Pons (tissue), 1 donor: ENCODE measurements around the gene LRRC15.

ENCODE experiments used
- DNase-seq: peaks from one replicate; pipeline ENCODE4 v3.0.0-alpha.2; 2016; ENCODE audit warnings: low spot score

LRRC15 gene

GRCh38 chr3:194369522-194370279 is at the start of gene LRRC15:
LRRC15 (minus strand) TSS chr3:194369743; CDS start chr3:194361043, 8,700 bp downstream.
- no peak for DNase-seq

- no peak for DNase-seq
Measured at GRCh38 chr3:194418671-194419070, 49.1 kb upstream of the LRRC15 start.

DNA sequence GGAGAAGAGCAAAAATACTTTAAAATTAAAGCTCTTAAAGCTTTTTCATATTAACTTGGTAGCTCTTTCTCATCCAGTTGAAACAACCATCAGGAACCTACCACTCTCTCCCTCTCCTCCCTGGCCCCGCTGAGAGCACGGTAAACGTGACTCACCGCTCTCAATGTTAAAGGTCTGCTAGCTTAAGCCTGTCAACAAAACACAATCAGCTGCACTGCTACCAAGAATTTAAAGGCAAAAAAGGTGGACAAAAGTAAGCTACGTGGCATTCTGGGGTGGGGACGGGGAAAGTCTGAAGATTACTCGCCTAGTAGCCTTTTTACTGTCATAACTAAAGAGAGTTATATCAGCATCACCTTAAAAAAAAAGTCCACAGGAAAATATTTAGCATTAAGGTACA is 37.9 kb upstream of the LRRC15 start:
- DNase-seq: no peak

- DNase-seq: no peak
Measured at GRCh38 chr3:194405766-194406165, 36.2 kb upstream of the LRRC15 start.

GRCh38 chr3:194404365-194405140 is 35.0 kb upstream of the LRRC15 start:
- DNase-seq: peak; percentile 66

GRCh38 chr3:194401868-194402329 is 32.4 kb upstream of the LRRC15 start:
- no peak for DNase-seq

DNA sequence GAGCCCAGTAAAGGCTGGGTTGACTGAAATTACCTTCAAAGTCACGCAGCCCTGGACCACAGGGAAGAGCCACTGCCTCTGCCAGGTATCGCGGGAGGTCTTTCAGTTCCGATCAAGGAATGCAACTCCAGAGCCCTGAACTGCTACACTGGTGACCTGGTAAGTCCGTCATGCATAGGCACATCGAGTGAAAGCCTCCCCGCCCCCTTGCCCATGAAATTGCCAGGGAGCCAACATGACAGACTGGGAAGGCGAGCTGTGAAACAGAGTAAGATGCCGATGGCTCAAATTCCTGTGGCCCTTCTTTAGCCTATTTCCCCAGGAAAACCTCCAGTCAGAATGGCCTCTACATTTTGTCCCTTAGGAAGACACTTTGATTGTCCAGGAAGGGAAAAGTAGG is 31.8 kb upstream of the LRRC15 start:
- DNase-seq: no peak

- DNase-seq: no peak
Measured at GRCh38 chr3:194399874-194400411, 30.4 kb upstream of the LRRC15 start.

- DNase-seq: no peak
Measured at GRCh38 chr3:194399166-194399565, 29.6 kb upstream of the LRRC15 start, which contains the start of gene GP5. GP5 (minus strand) TSS chr3:194399266; CDS start chr3:194398282, 984 bp downstream.

DNA sequence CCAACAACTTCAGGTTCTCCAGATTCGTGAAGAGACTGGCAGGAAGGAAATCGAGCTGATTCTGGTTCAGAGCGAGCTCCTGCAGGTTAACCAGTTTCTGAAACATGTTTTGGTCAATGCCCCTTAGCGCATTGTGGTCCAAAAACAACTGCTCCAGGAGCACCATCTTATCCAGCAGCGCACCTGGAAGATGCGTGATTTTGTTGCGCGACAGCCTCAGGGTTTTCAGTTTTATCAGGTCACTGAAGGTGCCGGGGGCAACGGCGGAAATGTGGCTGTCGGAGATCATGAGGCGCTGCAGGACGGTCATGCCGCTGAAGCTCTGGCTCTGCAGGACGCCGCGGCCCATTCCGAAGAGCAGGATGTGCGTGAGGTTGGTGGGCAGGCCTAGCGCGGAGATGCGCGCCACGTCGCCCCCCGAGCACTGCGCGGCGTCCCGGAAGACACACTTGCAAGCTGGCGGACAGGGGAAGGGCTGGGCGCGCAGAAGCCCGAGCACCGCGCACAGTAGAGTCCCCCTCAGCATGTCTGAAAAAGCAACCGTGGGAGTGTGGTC is 28.3 kb upstream of the LRRC15 start:
- no peak for DNase-seq

DNA sequence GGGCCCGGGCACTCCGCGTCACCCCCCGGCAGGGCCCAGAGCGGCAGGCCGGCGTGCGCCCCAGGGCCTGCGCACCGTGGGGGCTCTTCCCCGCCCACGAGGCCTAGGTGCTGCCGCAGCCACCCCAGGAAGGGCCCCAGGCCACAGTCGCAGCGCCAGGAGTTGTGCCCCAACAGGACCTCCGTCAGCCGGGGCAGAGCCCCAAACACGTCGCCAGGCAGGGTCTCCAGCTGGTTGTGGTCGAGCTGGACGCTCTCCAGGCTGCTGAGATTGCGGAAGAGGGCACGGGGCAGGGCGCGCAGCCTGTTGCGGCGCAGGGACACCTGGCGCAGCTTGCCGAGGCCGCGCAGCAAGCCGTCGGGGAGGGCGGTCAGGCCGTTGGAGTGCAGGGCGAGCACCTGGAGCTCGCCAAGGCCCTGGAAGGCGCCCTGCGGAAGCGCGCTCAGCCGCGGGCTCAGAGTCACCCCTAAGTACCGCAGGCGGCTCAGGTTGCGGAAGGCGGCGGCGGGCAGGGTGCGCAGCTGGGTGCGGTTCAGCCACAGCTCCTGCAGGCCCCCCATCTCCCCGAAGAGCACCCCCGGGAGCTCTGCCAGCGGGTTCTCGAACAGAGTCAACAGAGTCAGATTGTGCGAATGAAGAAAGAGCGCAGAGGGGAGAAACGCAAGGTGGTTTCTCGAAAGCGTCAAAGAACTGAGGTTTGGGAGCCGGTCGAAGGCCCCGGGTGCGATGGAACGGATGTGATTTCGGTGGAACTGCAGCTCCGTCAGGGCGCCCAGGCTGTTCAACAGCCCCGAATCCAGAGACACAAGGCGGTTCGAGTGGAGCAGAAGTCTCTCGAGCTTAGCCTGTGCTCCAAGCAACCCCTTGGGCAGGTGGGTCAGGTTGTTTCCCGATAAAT is 27.6 kb upstream of the LRRC15 start:
- no peak for DNase-seq

- no peak for DNase-seq
Measured at GRCh38 chr3:194396539-194396858, 27.0 kb upstream of the LRRC15 start.

- no peak for DNase-seq
Measured at GRCh38 chr3:194395778-194396538, 26.4 kb upstream of the LRRC15 start.

DNA sequence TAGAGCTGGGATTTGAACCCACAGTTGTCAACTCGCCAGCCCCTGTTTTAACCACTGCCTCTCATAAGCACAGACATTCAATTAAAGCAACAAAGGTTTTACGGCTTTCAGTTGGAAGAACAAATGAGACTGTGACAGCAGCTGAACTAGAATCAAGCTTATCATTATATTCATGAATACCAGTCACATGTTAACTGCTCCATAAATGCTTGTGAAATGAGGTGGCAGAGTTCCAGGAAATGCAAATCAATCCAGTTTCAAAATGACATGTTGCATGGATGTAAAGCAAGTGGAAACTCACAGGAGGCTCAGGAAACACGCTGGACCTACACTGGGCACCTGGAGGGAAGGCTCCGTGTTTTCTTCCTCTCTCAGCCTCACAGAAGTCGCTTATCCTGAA is 25.7 kb upstream of the LRRC15 start:
- no peak for DNase-seq

DNA sequence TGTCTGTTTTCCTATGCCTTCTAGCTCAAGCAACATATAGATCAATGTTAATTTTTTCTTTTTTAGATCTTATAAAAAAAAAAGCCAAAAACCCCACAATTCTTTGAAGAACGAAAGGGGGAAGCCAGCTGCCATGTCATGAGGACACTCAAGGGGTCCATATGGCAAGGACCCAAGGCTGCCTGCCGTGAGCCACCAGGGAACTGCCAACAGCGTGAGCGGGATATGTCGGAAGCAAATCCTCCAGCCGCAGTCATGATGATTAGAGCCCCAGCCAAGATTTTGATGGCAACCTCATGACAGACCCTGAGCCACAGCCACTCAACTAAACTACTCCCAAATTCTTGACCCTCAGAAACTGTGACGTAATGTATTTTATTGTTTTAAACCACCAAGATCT is 23.0 kb upstream of the LRRC15 start:
- DNase-seq: no peak

- DNase-seq: no peak
Measured at GRCh38 chr3:194390835-194391234, 21.3 kb upstream of the LRRC15 start.

- DNase-seq: no peak
Measured at GRCh38 chr3:194389269-194389668, 19.7 kb upstream of the LRRC15 start.

DNA sequence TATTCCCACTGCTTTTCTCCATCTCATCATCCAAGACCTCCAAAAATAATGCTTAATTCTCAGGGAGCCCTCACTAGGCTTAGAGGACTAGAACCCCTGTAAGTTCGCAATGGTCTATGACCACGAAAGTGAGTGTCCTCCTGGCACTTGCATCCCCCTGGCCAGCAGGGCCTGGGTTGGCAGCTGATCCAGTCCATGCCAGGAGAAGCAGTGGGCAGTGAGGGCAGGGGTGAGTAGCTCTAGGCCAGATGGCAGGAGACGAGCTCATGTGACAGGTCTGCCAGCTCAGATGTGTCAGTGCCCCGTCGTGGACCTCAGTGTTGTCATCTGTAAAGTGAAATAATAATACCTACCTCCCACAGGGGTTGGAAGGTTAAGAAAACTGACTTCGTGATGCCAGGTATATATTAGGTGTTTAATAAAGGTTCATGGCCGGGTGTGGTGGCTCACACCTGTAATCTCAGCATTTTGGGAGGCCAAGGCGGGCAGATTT is 18.4 kb upstream of the LRRC15 start:
- DNase-seq: no peak

DNA sequence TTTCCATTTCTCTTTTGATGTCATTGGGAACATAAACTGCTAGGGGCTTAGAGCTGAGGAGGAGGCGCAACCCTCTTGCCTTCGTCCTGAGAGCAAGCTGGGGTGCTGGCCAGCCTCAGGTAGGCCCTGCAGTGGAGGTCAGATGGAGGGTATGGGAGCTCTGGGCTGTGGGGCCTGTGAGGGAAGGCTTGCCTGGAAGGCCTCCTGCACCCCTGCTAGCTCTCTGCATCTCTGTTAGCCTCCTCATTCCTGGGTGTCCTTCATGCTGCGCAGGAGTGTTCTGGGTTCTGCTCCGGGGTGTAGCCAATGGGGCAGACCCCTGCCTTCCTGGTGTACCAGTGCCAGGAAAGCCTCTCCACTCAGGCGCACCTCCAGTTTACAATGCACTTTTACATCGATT is 17.7 kb upstream of the LRRC15 start:
- DNase-seq: no peak

DNA sequence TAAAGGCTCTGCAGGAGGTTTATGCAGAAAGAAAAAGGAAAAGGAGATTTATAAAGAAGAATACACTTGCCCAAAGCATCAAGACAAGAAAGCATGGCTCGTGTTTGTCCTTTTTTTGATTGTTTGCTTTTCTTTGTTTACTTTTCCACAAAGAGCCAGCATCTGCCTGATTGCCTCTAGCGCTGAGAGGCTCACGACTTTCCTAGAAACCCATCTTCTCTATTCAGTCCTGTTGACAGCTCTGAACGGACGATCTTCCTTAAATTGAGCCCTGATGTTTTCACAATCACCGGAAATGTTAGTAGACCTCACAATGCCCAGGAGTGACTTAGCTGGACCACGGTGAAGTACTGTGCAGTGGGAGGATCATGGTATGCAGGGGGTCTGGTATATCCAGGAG is 17.1 kb upstream of the LRRC15 start:
- no peak for DNase-seq

- no peak for DNase-seq
Measured at GRCh38 chr3:194386066-194386465, 16.5 kb upstream of the LRRC15 start.
